GM12891 (cell line): ENCODE data around the gene CDK9.
"Not testable (repeated sequence)": the region's sequence is repeated elsewhere in the genome, so short reads cannot be mapped to it uniquely, and the experiment has no call there.

ENCODE experiments used
- PAX5 ChIP-seq: IDR thresholded peaks from 2 replicates; pipeline ENCODE4 v1.6.1; 2011; ENCODE audit warnings: low read length, moderate library complexity, mild to moderate bottlenecking; ENCODE audit not compliant: insufficient read depth, severe bottlenecking
- POLR2A ChIP-seq: IDR thresholded peaks from 2 replicates; pipeline ENCODE4 v1.6.1; 2011; ENCODE audit warnings: low read depth, low read length, control low read depth
- POLR2AphosphoS5 ChIP-seq: IDR thresholded peaks from 2 replicates; pipeline ENCODE4 v1.6.1; 2011; ENCODE audit warnings: low read depth, low read length, control low read depth
- POU2F2 ChIP-seq: IDR thresholded peaks from 2 replicates; pipeline ENCODE4 v1.6.1; 2011; ENCODE audit warnings: low read depth, mild to moderate bottlenecking, control low read depth, low read length, moderate library complexity
- TAF1 ChIP-seq: IDR thresholded peaks from 2 replicates; pipeline ENCODE4 v1.6.1; 2011; ENCODE audit warnings: low read depth, low read length, control low read depth

DNA sequence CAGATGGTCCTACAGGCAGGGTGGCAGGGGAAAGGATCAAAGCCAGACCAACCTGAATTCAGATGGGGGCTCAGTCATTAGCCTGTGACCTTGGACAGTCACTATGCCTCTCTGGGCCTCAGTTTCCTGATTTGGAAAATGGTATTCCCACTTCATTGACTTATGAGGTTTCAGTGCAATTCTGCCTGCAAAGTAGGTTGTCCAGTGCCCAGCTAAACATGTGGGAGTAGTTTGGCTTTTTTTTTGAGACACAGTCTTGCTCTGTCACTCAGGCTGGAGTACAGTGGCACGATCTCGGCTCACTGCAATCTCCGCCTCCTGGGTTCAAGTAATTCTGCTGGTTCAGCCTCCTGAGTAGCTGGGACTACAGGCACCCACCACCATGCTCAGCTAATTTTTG, 50.7 kb downstream of the CDK9 start:
- not testable (repeated sequence) for TF ChIP-seq POLR2A, TAF1, POLR2AphosphoS5, PAX5, POU2F2
